Measurements from ENCODE around the gene AP1G1.

- TF ChIP-seq, protein P1, sequence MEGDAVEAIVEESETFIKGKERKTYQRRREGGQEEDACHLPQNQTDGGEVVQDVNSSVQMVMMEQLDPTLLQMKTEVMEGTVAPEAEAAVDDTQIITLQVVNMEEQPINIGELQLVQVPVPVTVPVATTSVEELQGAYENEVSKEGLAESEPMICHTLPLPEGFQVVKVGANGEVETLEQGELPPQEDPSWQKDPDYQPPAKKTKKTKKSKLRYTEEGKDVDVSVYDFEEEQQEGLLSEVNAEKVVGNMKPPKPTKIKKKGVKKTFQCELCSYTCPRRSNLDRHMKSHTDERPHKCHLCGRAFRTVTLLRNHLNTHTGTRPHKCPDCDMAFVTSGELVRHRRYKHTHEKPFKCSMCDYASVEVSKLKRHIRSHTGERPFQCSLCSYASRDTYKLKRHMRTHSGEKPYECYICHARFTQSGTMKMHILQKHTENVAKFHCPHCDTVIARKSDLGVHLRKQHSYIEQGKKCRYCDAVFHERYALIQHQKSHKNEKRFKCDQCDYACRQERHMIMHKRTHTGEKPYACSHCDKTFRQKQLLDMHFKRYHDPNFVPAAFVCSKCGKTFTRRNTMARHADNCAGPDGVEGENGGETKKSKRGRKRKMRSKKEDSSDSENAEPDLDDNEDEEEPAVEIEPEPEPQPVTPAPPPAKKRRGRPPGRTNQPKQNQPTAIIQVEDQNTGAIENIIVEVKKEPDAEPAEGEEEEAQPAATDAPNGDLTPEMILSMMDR (conservative IDR thresholded peaks at IDR 0.05; ENCODE audit: low read depth, low read length), result no peak
- no peak for TF ChIP-seq USF2 (IDR thresholded peaks at IDR 0.05; ENCODE audit: low read depth, low read length)
- no peak for TF ChIP-seq POLR2A (IDR thresholded peaks at IDR 0.05; ENCODE audit: low read depth, low read length)
- no peak for TF ChIP-seq RFX5 (IDR thresholded peaks at IDR 0.05; ENCODE audit: low read depth, low read length)
- TF ChIP-seq, protein P2, sequence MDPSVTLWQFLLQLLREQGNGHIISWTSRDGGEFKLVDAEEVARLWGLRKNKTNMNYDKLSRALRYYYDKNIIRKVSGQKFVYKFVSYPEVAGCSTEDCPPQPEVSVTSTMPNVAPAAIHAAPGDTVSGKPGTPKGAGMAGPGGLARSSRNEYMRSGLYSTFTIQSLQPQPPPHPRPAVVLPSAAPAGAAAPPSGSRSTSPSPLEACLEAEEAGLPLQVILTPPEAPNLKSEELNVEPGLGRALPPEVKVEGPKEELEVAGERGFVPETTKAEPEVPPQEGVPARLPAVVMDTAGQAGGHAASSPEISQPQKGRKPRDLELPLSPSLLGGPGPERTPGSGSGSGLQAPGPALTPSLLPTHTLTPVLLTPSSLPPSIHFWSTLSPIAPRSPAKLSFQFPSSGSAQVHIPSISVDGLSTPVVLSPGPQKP (IDR thresholded peaks at IDR 0.05; ENCODE audit: borderline replicate concordance, low read depth, low read length), result no peak
- TF ChIP-seq RAD21 (IDR thresholded peaks at IDR 0.05; ENCODE audit: low read length), result no peak
- TF ChIP-seq BHLHE40 (IDR thresholded peaks at IDR 0.05; ENCODE audit: low read depth, low read length), result no peak
- TF ChIP-seq CEBPB (IDR thresholded peaks at IDR 0.05; ENCODE audit: low read depth, low read length), result no peak
- TF ChIP-seq CHD1 (IDR thresholded peaks at IDR 0.05; ENCODE audit: low read depth, low read length), result no peak
- TF ChIP-seq SMC3 (IDR thresholded peaks at IDR 0.05; ENCODE audit: low read depth, low read length), result no peak
These were observed 39.4 kb downstream of the AP1G1 start for GRCh38 chr16:71769222-71769621.

Measured in IMR-90 (cell line).